Natural killer cell treated with Interleukin-12 subunit alpha and Interleukin-12 subunit beta and Interleukin-15 and Interleukin-18, amount 100 ng/mL, for 72 hours (primary cell): ENCODE data around the gene TIMM17B. TPM values are rescaled to one million over a fixed set of nuclear protein-coding genes. Genes with fewer than 3 reads are reported as not detected.

ENCODE experiments used
- ATAC-seq, 2 donors: fragments of 150-1000 bp; cut with Tn5 transposase in 1 of 2; sonication (Bioruptor Pico), chemical (Tn5 transposase) in 1 of 2; 2 replicates each; pipeline ENCODE4 v1.10.0; 2021
- DNase-seq: peaks from one replicate; pipeline ENCODE4 v3.0.0; 2022; ENCODE audit warnings: low spot score
- H3K27ac Mint-ChIP-seq, 2 donors: 1 replicate in 1 of 2; 2 replicates in 1 of 2; pipeline ENCODE4 v1.8.0; 2022; ENCODE audit warnings: mixed read lengths in 2 of 2, mild to moderate bottlenecking in 1 of 2, moderate library complexity in 1 of 2
- H3K27me3 Mint-ChIP-seq, 2 donors: 1 replicate in 1 of 2; 2 replicates in 1 of 2; pipeline ENCODE4 v1.8.0; 2022; ENCODE audit warnings: mixed read lengths in 2 of 2
- H3K36me3 Mint-ChIP-seq: one replicate; pipeline ENCODE4 v1.8.0; 2022; ENCODE audit warnings: mixed read lengths
- H3K4me1 Mint-ChIP-seq, 2 donors: 1 replicate in 1 of 2; 2 replicates in 1 of 2; pipeline ENCODE4 v1.8.0; 2022; ENCODE audit warnings: low read depth in 2 of 2, mixed read lengths in 2 of 2, mild to moderate bottlenecking in 1 of 2
- H3K4me3 Mint-ChIP-seq: one replicate; pipeline ENCODE4 v1.8.0; 2022; ENCODE audit warnings: mixed read lengths
- H3K9me3 Mint-ChIP-seq: 2 replicates; pipeline ENCODE4 v1.8.0; 2022; ENCODE audit warnings: mixed read lengths
- total RNA-seq, 2 donors: library from RNA; stranded (reverse); gene quantifications; one replicate each; pipeline ENCODE4 v1.2.3, GENCODE V29; 2022

TIMM17B gene
- total RNA-seq, 2 donors from 2014 or later, result 64.0 to 64.6 TPM

GRCh38 chrX:48913605-48914366 lies 16.2 kb upstream of the TIMM17B start:
- H3K27ac Mint-ChIP-seq, result peak overlapping the region; percentile 56 to 87
- peaks cover 38 to 59% of the 10 kb centered on the region in 2 donors for H3K4me1 Mint-ChIP-seq
- H3K4me3 Mint-ChIP-seq, result peak overlapping the region; percentile 100
- ATAC-seq (no peak), DNase-seq (no peak)
- peaks cover 0 to 7% of the 10 kb centered on the region in 2 donors for H3K27me3 Mint-ChIP-seq
- H3K36me3 Mint-ChIP-seq, result peaks cover 32% of the 10 kb centered on the region
- H3K9me3 Mint-ChIP-seq, result no peaks in the 10 kb centered on the region

GRCh38 chrX:48911412-48912182 lies 14.0 kb upstream of the TIMM17B start, which contains the start of gene SLC35A2:
SLC35A2 (minus strand) TSS chrX:48911646; CDS start chrX:48911636, 10 bp downstream.
- Mint-ChIP-seq H3K36me3 (peaks cover 18% of the 10 kb centered on the region), H3K4me3 (peak within 1 kb of the TSS; percentile 100), H3K9me3 (no peaks in the 10 kb centered on the region), H3K4me1 (peaks cover 38 to 54% of the 10 kb centered on the region in 2 donors), H3K27ac (peak within 1 kb of the TSS; percentile 87 to 92), H3K27me3 (peaks cover 0 to 10% of the 10 kb centered on the region in 2 donors)
- ATAC-seq (peak; percentile 87), DNase-seq (peak; percentile 85)

GRCh38 chrX:48910926-48911411 lies 13.4 kb upstream of the TIMM17B start:
- H3K36me3 Mint-ChIP-seq, result peaks cover 18% of the 10 kb centered on the region
- peaks cover 38 to 54% of the 10 kb centered on the region in 2 donors for H3K4me1 Mint-ChIP-seq

GRCh38 chrX:48909703-48910294 lies 12.2 kb upstream of the TIMM17B start:
- Mint-ChIP-seq H3K27me3 (peaks cover 0 to 10% of the 10 kb centered on the region in 2 donors), H3K4me3 (no peak overlapping the region), H3K4me1 (peaks cover 30 to 45% of the 10 kb centered on the region in 2 donors), H3K27ac (no peak overlapping the region), H3K9me3 (no peaks in the 10 kb centered on the region), H3K36me3 (peaks cover 15% of the 10 kb centered on the region)
- no peak for ATAC-seq
- DNase-seq, result no peak

More at GRCh38 chrX:48910926-48911411, 13.4 kb upstream of the TIMM17B start:
- ATAC-seq (peak; percentile 0 to 14), DNase-seq (no peak)
- peak overlapping the region; percentile 100 for H3K4me3 Mint-ChIP-seq
- peak overlapping the region; percentile 87 to 92 for H3K27ac Mint-ChIP-seq
- no peaks in the 10 kb centered on the region for H3K9me3 Mint-ChIP-seq
- H3K27me3 Mint-ChIP-seq, result peaks cover 0 to 10% of the 10 kb centered on the region in 2 donors

GRCh38 chrX:48908600-48908999 lies 11.0 kb upstream of the TIMM17B start:
- ATAC-seq (no peak), DNase-seq (no peak)
- Mint-ChIP-seq H3K36me3 (peaks cover 11% of the 10 kb centered on the region), H3K27ac (peak overlapping the region; percentile 51 to 82), H3K4me3 (peak overlapping the region; percentile 39), H3K27me3 (peaks cover 0 to 10% of the 10 kb centered on the region in 2 donors), H3K9me3 (no peaks in the 10 kb centered on the region), H3K4me1 (peaks cover 24 to 38% of the 10 kb centered on the region in 2 donors)

GRCh38 chrX:48905090-48905790 lies 7.7 kb upstream of the TIMM17B start:
- Mint-ChIP-seq H3K4me3 (no peak overlapping the region), H3K4me1 (peaks cover 0 to 23% of the 10 kb centered on the region in 2 donors), H3K36me3 (peaks cover 4% of the 10 kb centered on the region), H3K27ac (peak overlapping the region in 1 of 2 donors; percentile 25), H3K27me3 (peaks cover 0 to 4% of the 10 kb centered on the region in 2 donors), H3K9me3 (no peaks in the 10 kb centered on the region)
- ATAC-seq (no peak), DNase-seq (no peak)

GRCh38 chrX:48904626-48905025 lies 7.1 kb upstream of the TIMM17B start:
- H3K27me3 Mint-ChIP-seq, result peaks cover 0 to 4% of the 10 kb centered on the region in 2 donors
- ATAC-seq (peak in 1 of 2 donors; percentile 1), DNase-seq (no peak)
- H3K36me3 Mint-ChIP-seq, result peaks cover 4% of the 10 kb centered on the region
- peak overlapping the region in 1 of 2 donors; percentile 25 for H3K27ac Mint-ChIP-seq
- no peaks in the 10 kb centered on the region for H3K9me3 Mint-ChIP-seq
- peaks cover 0 to 23% of the 10 kb centered on the region in 2 donors for H3K4me1 Mint-ChIP-seq
- H3K4me3 Mint-ChIP-seq, result no peak overlapping the region

GRCh38 chrX:48904180-48904579 lies 6.6 kb upstream of the TIMM17B start:
- H3K27me3 Mint-ChIP-seq, result peaks cover 0 to 4% of the 10 kb centered on the region in 2 donors
- ATAC-seq, result no peak
- H3K4me1 Mint-ChIP-seq, result peaks cover 0 to 23% of the 10 kb centered on the region in 2 donors
- H3K36me3 Mint-ChIP-seq, result peaks cover 4% of the 10 kb centered on the region
- H3K4me3 Mint-ChIP-seq, result no peak overlapping the region
- H3K9me3 Mint-ChIP-seq, result no peaks in the 10 kb centered on the region
- DNase-seq, result no peak
- peak overlapping the region in 1 of 2 donors; percentile 80 for H3K27ac Mint-ChIP-seq

GRCh38 chrX:48903290-48903689 lies 5.7 kb upstream of the TIMM17B start:
- no peak overlapping the region for H3K27ac Mint-ChIP-seq
- ATAC-seq (no peak), DNase-seq (no peak)
- no peaks in the 10 kb centered on the region for H3K9me3 Mint-ChIP-seq
- H3K36me3 Mint-ChIP-seq, result peaks cover 4% of the 10 kb centered on the region
- H3K4me3 Mint-ChIP-seq, result no peak overlapping the region
- no peaks in the 10 kb centered on the region for H3K27me3 Mint-ChIP-seq
- peaks cover under 1 to 19% of the 10 kb centered on the region in 2 donors for H3K4me1 Mint-ChIP-seq

- H3K36me3 Mint-ChIP-seq, result peaks cover 4% of the 10 kb centered on the region
- DNase-seq (no peak), ATAC-seq (no peak)
- H3K9me3 Mint-ChIP-seq, result no peaks in the 10 kb centered on the region
- peaks cover 5 to 21% of the 10 kb centered on the region in 2 donors for H3K4me1 Mint-ChIP-seq
- H3K27ac Mint-ChIP-seq, result no peak overlapping the region
- no peaks in the 10 kb centered on the region for H3K27me3 Mint-ChIP-seq
- H3K4me3 Mint-ChIP-seq, result no peak overlapping the region
These were observed 5.2 kb upstream of the TIMM17B start for GRCh38 chrX:48902776-48903175.

GRCh38 chrX:48902135-48902534 lies 4.6 kb upstream of the TIMM17B start:
- Mint-ChIP-seq H3K27me3 (no peaks in the 10 kb centered on the region), H3K27ac (peak overlapping the region in 1 of 2 donors; percentile 35)

GRCh38 chrX:48901069-48901468 lies 3.5 kb upstream of the TIMM17B start:
- ATAC-seq, result no peak
- no peaks in the 10 kb centered on the region for H3K9me3 Mint-ChIP-seq
- H3K27me3 Mint-ChIP-seq, result no peaks in the 10 kb centered on the region
- H3K27ac Mint-ChIP-seq, result no peak overlapping the region
- peaks cover 4% of the 10 kb centered on the region for H3K36me3 Mint-ChIP-seq
- peaks cover 11 to 31% of the 10 kb centered on the region in 2 donors for H3K4me1 Mint-ChIP-seq
- H3K4me3 Mint-ChIP-seq, result no peak overlapping the region
- DNase-seq, result no peak

More at GRCh38 chrX:48902135-48902534, 4.6 kb upstream of the TIMM17B start:
- ATAC-seq (no peak), DNase-seq (no peak)
- Mint-ChIP-seq H3K36me3 (peaks cover 4% of the 10 kb centered on the region), H3K4me1 (peaks cover 5 to 24% of the 10 kb centered on the region in 2 donors), H3K4me3 (no peak overlapping the region), H3K9me3 (no peaks in the 10 kb centered on the region)

GRCh38 chrX:48899078-48899410 lies 1.5 kb upstream of the TIMM17B start:
- peaks cover 11 to 35% of the 10 kb centered on the region in 2 donors for H3K4me1 Mint-ChIP-seq
- no peaks in the 10 kb centered on the region for H3K27me3 Mint-ChIP-seq
- H3K9me3 Mint-ChIP-seq, result no peaks in the 10 kb centered on the region
- ATAC-seq (no peak), DNase-seq (no peak)
- peaks cover 4% of the 10 kb centered on the region for H3K36me3 Mint-ChIP-seq
- peak overlapping the region; percentile 32 for H3K4me3 Mint-ChIP-seq
- H3K27ac Mint-ChIP-seq, result peak overlapping the region in 1 of 2 donors; percentile 88
